HepG2 (cell line): ENCODE results near the gene NFKBIL1. TPM values are rescaled to one million over a fixed set of nuclear protein-coding genes. Genes with fewer than 3 reads are reported as not detected.

Experiments used
- ATAC-seq: fragments of 200-7000 bp; cut with Tn5 transposase; 3 replicates; pipeline ENCODE4 v1.9.1; 2020; ENCODE audit warnings: mild to moderate bottlenecking, moderate library complexity
- BruUV-seq: library from RNA; stranded (reverse); fragments of 400-500 nt; replicated peaks from 2 replicates; lab custom pipeline; 2021; lab: Mats Ljungman, UMichigan
- CTCF ChIA-PET: fragments of 300-600 bp; formaldehyde crosslinking; extraction: SDS; loops from one replicate; lab custom pipeline; 2021; ENCODE audit warnings: low total read pairs, inconsistent platforms, low intra/inter-chr PET ratio; lab: Yijun Ruan, JAX
- POLR2A ChIA-PET: fragments of 350-600 bp; sonication (Branson Sonifier 250); formaldehyde crosslinking; loops from one replicate; lab custom pipeline; 2020; ENCODE audit warnings: antibody characterized with exemption, inconsistent platforms; lab: Yijun Ruan, JAX
- DNase-seq: peaks from one replicate; pipeline ENCODE4 v3.0.0-alpha.2; 2015; ENCODE audit warnings: low spot score
- FAIRE-seq: peaks from 3 replicates; lab custom pipeline; 2011; peaks lifted over from hg19 to GRCh38; lab: Jason Lieb, UNC
- H2AFZ ChIP-seq: one replicate; pipeline ENCODE4 v1.6.1; 2011; ENCODE audit warnings: low read length, inconsistent platforms
- H3K27ac ChIP-seq: fragments of 300-600 bp; 3 replicates; pipeline ENCODE4 v1.8.0; 2011; ENCODE audit warnings: mixed run types, mild to moderate bottlenecking, mixed read lengths, low read length, inconsistent platforms; ENCODE audit not compliant: insufficient read depth; ENCODE audit errors: extremely low read length
- H3K27me3 ChIP-seq, 2 experiments: fragments of 200-600 bp in 1 of 2; 2 replicates in 1 of 2; 3 replicates in 1 of 2; pipeline versions ENCODE4 v1.6.0 to v1.8.0; 2011; ENCODE audit warnings: low read length in 2 of 2, mild to moderate bottlenecking in 2 of 2, moderate library complexity in 2 of 2, inconsistent platforms in 1 of 2; ENCODE audit not compliant: insufficient read depth in 2 of 2, control insufficient read depth in 1 of 2
- H3K36me3 ChIP-seq, 2 experiments: fragments of 200-600 bp in 1 of 2; replicated peaks in 1 of 2; 2 replicates in 1 of 2; 3 replicates in 1 of 2; pipeline versions ENCODE4 v1.5.1 to v1.8.0; 2011; ENCODE audit warnings: low read length in 2 of 2, inconsistent platforms in 1 of 2; ENCODE audit not compliant: insufficient read depth in 2 of 2, control insufficient read depth in 1 of 2
- H3K4me1 ChIP-seq: 2 replicates; pipeline ENCODE4 v1.5.1; 2012; ENCODE audit warnings: low read length, inconsistent platforms; ENCODE audit not compliant: insufficient read depth
- H3K4me2 ChIP-seq: 2 replicates; pipeline ENCODE4 v1.6.0; 2011; ENCODE audit warnings: low read depth, low read length, inconsistent platforms
- H3K4me3 ChIP-seq, 3 experiments: fragments of 200-600 bp in 1 of 3; sonication (generic), shearing (Covaris generic) in 1 of 3; replicated peaks in 1 of 3; 2 replicates each; pipeline ENCODE4 v1.5.1; 2011 to 2016; ENCODE audit warnings: low read length in 3 of 3, inconsistent platforms in 2 of 3, low read depth in 2 of 3, mild to moderate bottlenecking in 2 of 3, control low read depth in 1 of 3, mixed read lengths in 1 of 3; ENCODE audit not compliant: insufficient read depth in 1 of 3
- H3K79me2 ChIP-seq: one replicate; pipeline ENCODE4 v1.6.1; 2011; ENCODE audit warnings: low read length, inconsistent platforms; ENCODE audit not compliant: insufficient read depth
- H3K9ac ChIP-seq: 2 replicates; pipeline ENCODE4 v1.6.0; 2011; ENCODE audit warnings: mild to moderate bottlenecking, low read depth, low read length, inconsistent platforms; ENCODE audit not compliant: insufficient read depth
- H3K9me3 ChIP-seq: 2 replicates; pipeline ENCODE4 v1.5.1; 2012; ENCODE audit warnings: mild to moderate bottlenecking, low read length
- H4K20me1 ChIP-seq: 2 replicates; pipeline ENCODE4 v1.6.0; 2011; ENCODE audit warnings: inconsistent platforms, mild to moderate bottlenecking, low read length, moderate library complexity; ENCODE audit not compliant: insufficient read depth
- BCLAF1 ChIP-seq: fragments of 450-650 bp; IDR thresholded peaks from 2 replicates; pipeline ENCODE4 v1.6.1; 2017; ENCODE audit warnings: mild to moderate bottlenecking
- CTCF ChIP-seq: sonication (generic); formaldehyde crosslinking; IDR thresholded peaks from 2 replicates; pipeline ENCODE4 v1.5.0; 2020; ENCODE audit warnings: mild to moderate bottlenecking, missing genetic modification reagents, moderate library complexity
- ETS1 ChIP-seq: sonication (generic); formaldehyde crosslinking; IDR thresholded peaks from 2 replicates; pipeline ENCODE4 v1.4.0; 2020; ENCODE audit warnings: missing genetic modification reagents
- FOXM1 ChIP-seq: sonication (generic); formaldehyde crosslinking; IDR thresholded peaks from 2 replicates; pipeline ENCODE4 v1.5.0; 2020; ENCODE audit warnings: missing genetic modification reagents
- RFX1 ChIP-seq: fragments of 450-650 bp; IDR thresholded peaks from 2 replicates; pipeline ENCODE4 v1.6.1; 2017
- ZNF501 ChIP-seq: sonication (generic); formaldehyde crosslinking; IDR thresholded peaks from 2 replicates; pipeline ENCODE4 v1.5.1; 2020; ENCODE audit warnings: mild to moderate bottlenecking, moderate library complexity, missing genetic modification reagents
- WGBS: methylation state at CpG from one replicate; pipeline ENCODE4 v1.1.6; 2017; ENCODE audit warnings: low lambda C conversion rate; 5-methylcytosine and 5-hydroxymethylcytosine counted together
- in situ Hi-C: cut with HindIII; loops from 2 replicates; pipeline ENCODE4 v1.10.0; 2017; ENCODE audit warnings: low pct_unique_long_range_greater_than_20kb; ENCODE audit not compliant: extremely low pct_ligation_motif_present
- intact Hi-C: fragments of 100-400 bp; cut with micrococcal nuclease; formaldehyde crosslinking; loops from one replicate; pipeline ENCODE4 v1.10.0; 2022; ENCODE audit not compliant: unreplicated experiment
- polyA plus RNA-seq, 8 experiments: library from polyadenylated mRNA; depleted of rRNA in 3 of 8; stranded (reverse) in 7 of 8; unstranded in 1 of 8; fragments of >200 nt; fragmentation: Illumina TruSeq in 4 of 8; extraction: Trizol in 4 of 8; gene quantifications; 2 replicates each; pipeline versions ENCODE4 v1.2.1 to v1.2.3, GENCODE V29; 2011 to 2016; ENCODE audit warnings: low read depth in 4 of 8, missing spikeins in 1 of 8, mixed read lengths in 1 of 8; ENCODE audit not compliant: insufficient read depth in 1 of 8
- total RNA-seq, 5 experiments: library from RNA; depleted of rRNA; stranded (reverse); fragments of >200 nt; fragmentation: Illumina TruSeq; extraction: Trizol; gene quantifications; 2 replicates each; pipeline ENCODE4 v1.2.3, GENCODE V29; 2016; ENCODE audit warnings: low read depth in 1 of 5

Gene NFKBIL1
- total and polyA plus RNA-seq, 2 of the 13 experiments (the other 11 are each of a cell fraction or from before 2014, with no cell fraction given): 9.7 to 19.5 TPM

GRCh38 chr6:31574106-31575061 is 27.0 kb downstream of the NFKBIL1 start (continued):
- TF ChIP-seq ETS1 (CRISPR knock-in tag) (no peak), BCLAF1 (no peak)
- TF ChIP-seq, all 625 proteins: peak for 2

GRCh38 chr6:31575335-31575901 is 28.0 kb downstream of the NFKBIL1 start, which contains the start of gene TNF:
Gene TNF, plus strand, starts transcription at chr6:31575565. Its CDS starts 177 bp downstream, at chr6:31575742.
- Histone ChIP-seq H3K9me3 (no peaks in the 10 kb centered on the region), H4K20me1 (no peaks in the 10 kb centered on the region), H3K9ac (no peak within 1 kb of the TSS), H3K27me3 (peaks cover 20 to 92% of the 10 kb centered on the region in 2 experiments), H3K4me2 (peak within 1 kb of the TSS; percentile 9; the same call in 1 of the 2 replicates), H3K4me1 (peaks cover 4% of the 10 kb centered on the region), H2AFZ (no peak within 1 kb of the TSS), H3K4me3 (no peak within 1 kb of the TSS), H3K79me2 (no peaks in the 10 kb centered on the region), H3K36me3 (no peaks in the 10 kb centered on the region), H3K27ac (no peak within 1 kb of the TSS)
- in situ Hi-C loops: no loop called here
- TF ChIP-seq RFX1: no peak
- 0 out of 2 replicates have a peak, but pooled peaks have one; percentile 27 for TF ChIP-seq ZNF501 (CRISPR knock-in tag)
- no peak for TF ChIP-seq FOXM1 (CRISPR knock-in tag)
- TF ChIP-seq CTCF (CRISPR knock-in tag): no peak
- intact Hi-C loops: no loop called here
- DNase-seq (no peak), FAIRE-seq (no peak), ATAC-seq (no peak)
- 16% methylated on average over 19 of the region's 19 CpGs for WGBS
- ChIA-PET POLR2A (interaction anchor here (0.9 to 1.9 kb wide), 3 partner anchors 28 to 34 kb away, joined by 3 to 8 read pairs (median 4); partner anchors contain the start of genes DDX39B and NFKBIL1), CTCF (no interaction called here)
- no TSS peak for BruUV-seq
